Suprapubic skin (tissue), 4 donors: ENCODE data around the gene ATG3. TPM values are rescaled to one million over a fixed set of nuclear protein-coding genes. Genes with fewer than 3 reads are reported as not detected.
"Not testable (repeated sequence)": the region's sequence is repeated elsewhere in the genome, so short reads cannot be mapped to it uniquely, and the experiment has no call there.

ENCODE experiments used
- DNase-seq, 2 donors: peaks; one replicate each; pipeline ENCODE4 v3.0.0-alpha.2; 2019; ENCODE audit warnings: low spot score in 2 of 2
- H3K27ac ChIP-seq: fragments of 200-600 bp; sonication (generic); one replicate; pipeline ENCODE4 v1.5.1; 2019
- H3K27me3 ChIP-seq: fragments of 200-600 bp; sonication (generic); one replicate; pipeline ENCODE4 v1.5.1; 2019
- H3K36me3 ChIP-seq: fragments of 200-600 bp; sonication (generic); one replicate; pipeline ENCODE4 v1.5.1; 2019
- H3K4me1 ChIP-seq: fragments of 200-600 bp; sonication (generic); one replicate; pipeline ENCODE4 v1.5.1; 2019
- H3K4me3 ChIP-seq: fragments of 200-600 bp; sonication (generic); one replicate; pipeline ENCODE4 v1.5.1; 2019; ENCODE audit warnings: mild to moderate bottlenecking
- H3K9me3 ChIP-seq: fragments of 200-600 bp; sonication (generic); one replicate; pipeline ENCODE4 v1.5.1; 2019
- CTCF ChIP-seq, 2 donors: fragments of 200-600 bp in 1 of 2; fragments of 450-650 bp in 1 of 2; sonication (generic) in 1 of 2; IDR thresholded peaks; one replicate each; pipeline ENCODE4 v1.5.1; 2016 to 2019; ENCODE audit warnings: antibody characterized with exemption in 2 of 2, mild to moderate bottlenecking in 1 of 2, moderate library complexity in 1 of 2
- EP300 ChIP-seq: sonication (generic); formaldehyde crosslinking; IDR thresholded peaks from one replicate; pipeline ENCODE4 v1.6.1; 2017; ENCODE audit warnings: antibody characterized with exemption
- POLR2A ChIP-seq, 2 donors: fragments of 450-650 bp; IDR thresholded peaks; one replicate each; pipeline ENCODE4 v1.6.1; 2017; ENCODE audit warnings: antibody characterized with exemption in 2 of 2, mild to moderate bottlenecking in 2 of 2, moderate library complexity in 2 of 2
- POLR2AphosphoS5 ChIP-seq, 3 donors: sonication (generic); formaldehyde crosslinking; IDR thresholded peaks; one replicate each; pipeline ENCODE4 v1.6.1; 2017; ENCODE audit warnings: antibody characterized with exemption in 3 of 3
- WGBS: methylation state at CpG from one replicate; pipeline ENCODE4 v1.1.5; 2018; 5-methylcytosine and 5-hydroxymethylcytosine counted together
- total RNA-seq, 4 donors: library from RNA; depleted of rRNA; stranded (reverse); fragments of >200 nt; gene quantifications; one replicate each; pipeline ENCODE4 v1.1.0, GENCODE V29; 2016

The ATG3 gene
- total RNA-seq, 4 donors from 2014 or later = 56.3 to 81.6 (median 62.2) TPM

DNA sequence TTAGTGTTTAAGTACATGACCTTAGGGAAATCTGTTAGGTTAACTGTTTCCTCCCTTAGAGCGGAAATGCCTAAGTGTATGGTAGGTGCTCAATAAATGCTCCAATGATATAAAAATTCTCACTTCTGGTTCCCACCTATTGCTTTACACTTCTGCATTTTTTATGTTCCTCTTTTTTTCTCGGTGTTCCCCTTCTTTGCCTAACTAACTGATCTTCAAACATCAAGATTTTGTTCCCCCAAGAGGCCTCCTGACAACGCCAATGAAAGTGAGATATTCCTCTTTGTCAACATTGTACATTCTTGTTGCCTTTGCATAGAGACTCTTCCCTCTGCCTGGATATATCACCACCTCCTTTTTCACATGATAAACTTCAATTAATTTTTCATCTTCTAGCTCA is 17.5 kb upstream of the ATG3 start:
- H3K4me3 ChIP-seq = no peak overlapping the region
- 89% methylated on average over 3 of the region's 3 CpGs for WGBS
- H3K27ac ChIP-seq = no peak overlapping the region
- DNase-seq = no peak
- peaks cover 7% of the 10 kb centered on the region for H3K4me1 ChIP-seq
- TF ChIP-seq POLR2AphosphoS5 (IDR thresholded peaks at IDR 0.05) (no peak), EP300 (no peak), CTCF (IDR thresholded peaks at IDR 0.05) (no peak), POLR2A (IDR thresholded peaks at IDR 0.05) (no peak)
- H3K9me3 ChIP-seq = no peaks in the 10 kb centered on the region
- no peaks in the 10 kb centered on the region for H3K27me3 ChIP-seq
- peaks cover 36% of the 10 kb centered on the region for H3K36me3 ChIP-seq

- peaks cover 50% of the 10 kb centered on the region for H3K36me3 ChIP-seq
- 95% methylated on average over 1 of the region's 1 CpG for WGBS
Measured at GRCh38 chr3:112572701-112573100, 10.9 kb upstream of the ATG3 start.

DNA sequence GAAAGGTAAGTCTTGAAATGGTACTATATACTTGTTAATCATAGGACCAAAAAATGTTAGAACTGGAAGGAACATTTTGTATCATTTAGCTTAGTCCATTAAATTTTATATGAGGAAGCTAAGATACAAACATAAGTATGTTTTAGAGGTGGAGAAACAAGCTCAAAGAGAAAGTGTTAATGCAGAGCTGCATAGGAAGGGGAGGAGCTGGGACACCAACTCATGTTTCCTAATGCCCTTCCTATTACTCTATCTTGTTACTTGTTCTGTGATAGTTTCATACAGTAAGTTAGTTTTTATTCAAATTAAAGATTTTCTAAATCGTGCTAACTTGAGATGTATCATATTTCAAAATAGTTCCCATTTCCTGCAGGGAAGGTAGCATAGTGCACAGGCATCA is 7.5 kb upstream of the ATG3 start:
- H3K27ac ChIP-seq = no peak overlapping the region
- no peak overlapping the region for H3K4me3 ChIP-seq

More at GRCh38 chr3:112572701-112573100, 10.9 kb upstream of the ATG3 start:
- TF ChIP-seq POLR2A (IDR thresholded peaks at IDR 0.05) = no peak
- TF ChIP-seq CTCF (IDR thresholded peaks at IDR 0.05) = no peak
- no peak for TF ChIP-seq POLR2AphosphoS5 (IDR thresholded peaks at IDR 0.05)
- no peak for TF ChIP-seq EP300
- no peak overlapping the region for H3K27ac ChIP-seq
- no peak overlapping the region for H3K4me3 ChIP-seq
- DNase-seq = no peak
- H3K9me3 ChIP-seq = no peaks in the 10 kb centered on the region
- H3K27me3 ChIP-seq = no peaks in the 10 kb centered on the region
- peaks cover 4% of the 10 kb centered on the region for H3K4me1 ChIP-seq

DNA sequence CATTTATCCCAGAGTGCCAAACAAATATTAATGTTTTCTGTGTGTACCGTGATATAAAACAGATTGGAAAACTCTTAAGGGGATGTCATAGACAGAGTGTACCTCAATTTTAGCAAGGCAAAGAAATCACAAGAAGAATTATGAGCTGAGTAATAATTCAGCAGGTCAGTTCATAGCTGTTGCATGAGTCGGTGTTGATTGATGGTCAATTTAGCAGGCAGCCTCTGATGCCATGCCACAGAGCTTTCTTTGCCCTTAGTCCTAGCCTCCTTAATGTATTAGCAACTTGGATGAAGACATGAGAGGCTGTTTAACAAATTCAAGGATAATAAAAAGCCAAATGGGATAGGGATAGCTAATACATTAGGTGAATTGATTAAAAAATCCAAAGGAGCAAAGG is 6.9 kb upstream of the ATG3 start:
- no peak for DNase-seq
- Histone ChIP-seq H3K9me3 (no peaks in the 10 kb centered on the region), H3K36me3 (peaks cover 40% of the 10 kb centered on the region), H3K4me3 (no peak overlapping the region), H3K27me3 (no peaks in the 10 kb centered on the region), H3K27ac (no peak overlapping the region), H3K4me1 (peaks cover 6% of the 10 kb centered on the region)
- 83% methylated on average over 2 of the region's 2 CpGs for WGBS
- no peak for TF ChIP-seq POLR2A (IDR thresholded peaks at IDR 0.05)
- TF ChIP-seq CTCF (IDR thresholded peaks at IDR 0.05) = no peak
- no peak for TF ChIP-seq POLR2AphosphoS5 (IDR thresholded peaks at IDR 0.05)
- no peak for TF ChIP-seq EP300

More for the DNA sequence above, 7.5 kb upstream of the ATG3 start:
- no peak for DNase-seq
- no peaks in the 10 kb centered on the region for H3K9me3 ChIP-seq
- no peaks in the 10 kb centered on the region for H3K27me3 ChIP-seq
- TF ChIP-seq POLR2A (IDR thresholded peaks at IDR 0.05) = no peak
- TF ChIP-seq CTCF (IDR thresholded peaks at IDR 0.05) = no peak
- no peak for TF ChIP-seq POLR2AphosphoS5 (IDR thresholded peaks at IDR 0.05)
- WGBS = 24% methylated on average over 1 of the region's 1 CpG
- peaks cover 47% of the 10 kb centered on the region for H3K36me3 ChIP-seq
- peaks cover 4% of the 10 kb centered on the region for H3K4me1 ChIP-seq

DNA sequence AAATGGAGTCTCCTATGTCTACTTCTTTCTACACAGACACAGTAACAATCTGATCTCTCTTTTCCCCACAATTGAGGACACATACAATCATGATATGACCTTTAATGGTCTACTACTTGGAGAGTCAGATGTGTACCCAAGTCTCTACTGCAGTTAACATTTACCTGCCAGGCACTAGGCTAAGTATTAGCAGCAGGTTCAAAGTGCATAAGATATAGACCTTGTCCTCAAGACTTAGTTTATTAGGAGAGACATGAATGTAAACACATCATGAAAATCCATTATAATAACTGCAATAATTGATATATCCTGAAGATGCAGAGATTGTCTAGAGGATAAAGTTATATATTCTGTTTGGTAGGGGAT is 3.2 kb upstream of the ATG3 start:
- Histone ChIP-seq H3K36me3 (peaks cover 17% of the 10 kb centered on the region), H3K9me3 (no peaks in the 10 kb centered on the region), H3K4me3 (no peak overlapping the region), H3K27ac (no peak overlapping the region), H3K27me3 (no peaks in the 10 kb centered on the region), H3K4me1 (peaks cover 24% of the 10 kb centered on the region)
- TF ChIP-seq CTCF (IDR thresholded peaks at IDR 0.05) = no peak
- no peak for TF ChIP-seq POLR2AphosphoS5 (IDR thresholded peaks at IDR 0.05)
- no peak for TF ChIP-seq EP300
- no peak for TF ChIP-seq POLR2A (IDR thresholded peaks at IDR 0.05)
- no peak for DNase-seq

GRCh38 chr3:112564247-112564939 is 2.6 kb upstream of the ATG3 start:
- WGBS = 91% methylated on average over 13 of the region's 15 CpGs
- not testable (repeated sequence) for H3K4me3 ChIP-seq, H3K27me3 ChIP-seq, H3K9me3 ChIP-seq, H3K27ac ChIP-seq, DNase-seq
- peaks cover 11% of the 10 kb centered on the region for H3K36me3 ChIP-seq
- H3K4me1 ChIP-seq = peaks cover 30% of the 10 kb centered on the region
